Measurements from ENCODE around the gene PEAK1. TPM values are rescaled to one million over a fixed set of nuclear protein-coding genes. Genes with fewer than 3 reads are reported as not detected.

Gene PEAK1
- total RNA-seq, 2 donors from 2014 or later, result 25.4 to 38.4 TPM

DNA sequence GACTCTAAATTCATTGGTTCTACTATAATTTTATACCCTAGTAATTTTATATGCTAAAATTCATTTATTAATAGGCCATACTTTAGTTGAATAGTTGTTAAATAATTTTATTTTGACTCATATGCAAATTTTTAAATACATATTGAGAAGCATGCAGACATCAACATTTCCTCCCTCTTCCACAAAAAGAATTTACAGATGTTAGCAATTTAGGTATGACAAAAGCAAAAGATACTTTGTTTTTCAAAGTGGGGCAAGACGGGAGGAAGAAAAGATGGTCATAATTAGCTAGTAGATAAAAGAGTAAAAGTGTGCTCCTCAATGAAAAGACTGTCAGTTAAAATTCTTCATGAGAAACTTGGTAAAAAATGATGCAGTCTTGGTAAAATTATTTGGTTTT, 200.1 kb downstream of the PEAK1 start:
- H3K4me1 ChIP-seq (ENCODE audit: control insufficient read depth, insufficient read depth, low read length), result peaks cover 7% of the 10 kb centered on the region
- DNase-seq, result no peak
- TF ChIP-seq, protein P1, sequence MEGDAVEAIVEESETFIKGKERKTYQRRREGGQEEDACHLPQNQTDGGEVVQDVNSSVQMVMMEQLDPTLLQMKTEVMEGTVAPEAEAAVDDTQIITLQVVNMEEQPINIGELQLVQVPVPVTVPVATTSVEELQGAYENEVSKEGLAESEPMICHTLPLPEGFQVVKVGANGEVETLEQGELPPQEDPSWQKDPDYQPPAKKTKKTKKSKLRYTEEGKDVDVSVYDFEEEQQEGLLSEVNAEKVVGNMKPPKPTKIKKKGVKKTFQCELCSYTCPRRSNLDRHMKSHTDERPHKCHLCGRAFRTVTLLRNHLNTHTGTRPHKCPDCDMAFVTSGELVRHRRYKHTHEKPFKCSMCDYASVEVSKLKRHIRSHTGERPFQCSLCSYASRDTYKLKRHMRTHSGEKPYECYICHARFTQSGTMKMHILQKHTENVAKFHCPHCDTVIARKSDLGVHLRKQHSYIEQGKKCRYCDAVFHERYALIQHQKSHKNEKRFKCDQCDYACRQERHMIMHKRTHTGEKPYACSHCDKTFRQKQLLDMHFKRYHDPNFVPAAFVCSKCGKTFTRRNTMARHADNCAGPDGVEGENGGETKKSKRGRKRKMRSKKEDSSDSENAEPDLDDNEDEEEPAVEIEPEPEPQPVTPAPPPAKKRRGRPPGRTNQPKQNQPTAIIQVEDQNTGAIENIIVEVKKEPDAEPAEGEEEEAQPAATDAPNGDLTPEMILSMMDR (conservative IDR thresholded peaks at IDR 0.05), result no peak
- Mint-ChIP-seq H3K9me3 (no peaks in the 10 kb centered on the region), H3K4me3 (no peak overlapping the region), H3K27ac (no peak overlapping the region), H3K4me1 (peaks cover 31% of the 10 kb centered on the region), H3K36me3 (ENCODE audit: low read depth) (no peaks in the 10 kb centered on the region), H3K27me3 (ENCODE audit: insufficient read depth) (no peaks in the 10 kb centered on the region)
- no peak overlapping the region for H3K4me3 ChIP-seq (ENCODE audit: low read length)
- WGBS, 2 experiments (ENCODE audit: insufficient coverage in 1 of 2, insufficient read length in 1 of 2), result 85 to 100% methylated on average over 1 of the region's 1 CpG
- no peaks in the 10 kb centered on the region for H3K9me3 ChIP-seq (ENCODE audit: control insufficient read depth, low read length)
- H3K36me3 ChIP-seq (ENCODE audit: control insufficient read depth, insufficient read depth, low read length), result no peaks in the 10 kb centered on the region
- H3K9ac ChIP-seq (ENCODE audit: extremely low read depth, low read length, poor library complexity, severe bottlenecking), result no peak overlapping the region
- H3K27me3 ChIP-seq (ENCODE audit: control insufficient read depth, insufficient read depth, low read length, poor library complexity, severe bottlenecking), result no peaks in the 10 kb centered on the region
- no peak overlapping the region for H3K27ac ChIP-seq (ENCODE audit: low read depth, low read length)

DNA sequence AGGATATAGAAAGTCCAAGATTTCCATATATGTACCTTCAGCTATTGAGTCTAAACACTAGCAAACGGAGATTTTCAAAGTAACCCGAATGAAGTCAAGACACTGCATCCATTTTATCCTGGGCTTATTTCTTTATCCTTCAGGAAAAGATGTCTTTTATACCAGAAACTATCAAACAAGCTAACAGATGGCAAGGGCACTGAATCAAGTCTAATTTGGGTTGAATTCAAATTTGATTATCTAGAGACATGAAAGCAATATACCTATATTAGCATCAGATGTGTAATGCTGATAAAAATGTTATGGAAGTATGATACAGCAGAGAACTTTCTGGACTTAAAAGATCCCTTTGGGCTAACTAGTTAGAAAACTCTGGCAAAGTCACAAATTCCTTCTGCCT, 210.7 kb downstream of the PEAK1 start:
- Histone ChIP-seq H3K9me3 (ENCODE audit: control insufficient read depth, low read length) (no peaks in the 10 kb centered on the region), H3K9ac (ENCODE audit: extremely low read depth, low read length, poor library complexity, severe bottlenecking) (no peak overlapping the region), H3K4me1 (ENCODE audit: control insufficient read depth, insufficient read depth, low read length) (no peaks in the 10 kb centered on the region), H3K27me3 (ENCODE audit: control insufficient read depth, insufficient read depth, low read length, poor library complexity, severe bottlenecking) (no peaks in the 10 kb centered on the region), H3K27ac (ENCODE audit: low read depth, low read length) (no peak overlapping the region), H3K36me3 (ENCODE audit: control insufficient read depth, insufficient read depth, low read length) (no peaks in the 10 kb centered on the region), H3K4me3 (ENCODE audit: low read length) (no peak overlapping the region)
- H3K27ac Mint-ChIP-seq, result no peak overlapping the region
- H3K9me3 Mint-ChIP-seq, result peaks cover 2% of the 10 kb centered on the region
- no peak overlapping the region for H3K4me3 Mint-ChIP-seq
- H3K27me3 Mint-ChIP-seq (ENCODE audit: insufficient read depth), result no peaks in the 10 kb centered on the region
- no peaks in the 10 kb centered on the region for H3K4me1 Mint-ChIP-seq
- WGBS, 2 experiments (ENCODE audit: insufficient coverage in 1 of 2, insufficient read length in 1 of 2), result 92 to 100% methylated on average over 2 of the region's 2 CpGs
- peaks cover 4% of the 10 kb centered on the region for H3K36me3 Mint-ChIP-seq (ENCODE audit: low read depth)
- no peak for DNase-seq
- TF ChIP-seq, protein P1 (conservative IDR thresholded peaks at IDR 0.05), result no peak

DNA sequence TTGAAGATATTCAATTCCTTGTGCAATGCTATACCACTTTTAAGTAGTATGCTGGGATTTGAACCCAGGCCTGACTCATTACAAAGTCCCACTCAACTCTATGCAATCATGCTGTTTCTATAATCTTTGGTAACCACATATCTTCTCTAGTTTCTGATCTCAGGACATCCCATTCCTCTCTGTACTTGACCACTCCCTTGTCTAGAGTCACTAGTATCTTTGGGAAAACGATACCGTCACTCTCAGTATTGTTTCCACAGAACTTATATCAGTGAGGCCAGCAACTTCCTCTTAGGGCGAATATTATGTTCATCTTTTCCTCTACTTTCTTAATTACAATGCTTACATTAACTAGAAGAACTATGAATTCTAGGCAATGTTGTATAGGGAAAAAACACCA, 211.7 kb downstream of the PEAK1 start:
- peaks cover 2% of the 10 kb centered on the region for H3K9me3 Mint-ChIP-seq
- WGBS, 2 experiments (ENCODE audit: insufficient coverage in 1 of 2, insufficient read length in 1 of 2), result 98 to 100% methylated on average over 1 to 3 of the region's 3 CpGs
- no peaks in the 10 kb centered on the region for H3K4me1 Mint-ChIP-seq
- no peak for DNase-seq
- Histone ChIP-seq H3K9ac (ENCODE audit: extremely low read depth, low read length, poor library complexity, severe bottlenecking) (no peak overlapping the region), H3K4me1 (ENCODE audit: control insufficient read depth, insufficient read depth, low read length) (no peaks in the 10 kb centered on the region), H3K9me3 (ENCODE audit: control insufficient read depth, low read length) (no peaks in the 10 kb centered on the region), H3K36me3 (ENCODE audit: control insufficient read depth, insufficient read depth, low read length) (no peaks in the 10 kb centered on the region), H3K27ac (ENCODE audit: low read depth, low read length) (no peak overlapping the region), H3K4me3 (ENCODE audit: low read length) (no peak overlapping the region), H3K27me3 (ENCODE audit: control insufficient read depth, insufficient read depth, low read length, poor library complexity, severe bottlenecking) (no peaks in the 10 kb centered on the region)
- H3K27ac Mint-ChIP-seq, result no peak overlapping the region
- H3K27me3 Mint-ChIP-seq (ENCODE audit: insufficient read depth), result no peaks in the 10 kb centered on the region
- TF ChIP-seq, protein P1 (conservative IDR thresholded peaks at IDR 0.05), result no peak
- peaks cover 4% of the 10 kb centered on the region for H3K36me3 Mint-ChIP-seq (ENCODE audit: low read depth)
- no peak overlapping the region for H3K4me3 Mint-ChIP-seq

Data from endodermal cell (in vitro differentiated cells).